Left lung (tissue), 10 donors: ENCODE measurements around the gene SLC12A5. TPM values are rescaled to one million over a fixed set of nuclear protein-coding genes. Genes with fewer than 3 reads are reported as not detected.
A peak's percentile ranks its signal among the peaks of the same experiment; 100 is the strongest.

ENCODE experiments used
- ATAC-seq: fragments of 200-7000 bp; cut with Tn5 transposase; one replicate; pipeline ENCODE4 v1.9.1; 2020; ENCODE audit warnings: moderate library complexity
- DNase-seq, 4 donors: peaks; one replicate each; pipeline ENCODE4 v3.0.0-alpha.2; 2013 to 2020
- H3K27ac ChIP-seq, 2 donors: fragments of 200-600 bp; sonication (generic) in 1 of 2; one replicate each; pipeline versions ENCODE4 v1.5.0 to v1.8.0; 2020 to 2021
- H3K27me3 ChIP-seq, 2 donors: fragments of 200-600 bp; sonication (generic) in 1 of 2; one replicate each; pipeline versions ENCODE4 v1.5.0 to v1.8.0; 2020 to 2021
- H3K36me3 ChIP-seq, 2 donors: fragments of 200-600 bp; sonication (generic) in 1 of 2; one replicate each; pipeline versions ENCODE4 v1.5.0 to v1.8.0; 2020 to 2021
- H3K4me1 ChIP-seq, 2 donors: fragments of 200-600 bp; one replicate each; pipeline ENCODE4 v1.8.0; 2021
- H3K4me3 ChIP-seq, 2 donors: fragments of 200-600 bp; sonication (generic) in 1 of 2; one replicate each; pipeline versions ENCODE4 v1.5.0 to v1.8.0; 2020 to 2021; ENCODE audit warnings: mild to moderate bottlenecking in 1 of 2
- H3K9me3 ChIP-seq, 2 donors: fragments of 200-600 bp; sonication (generic) in 1 of 2; one replicate each; pipeline versions ENCODE4 v1.5.0 to v1.8.0; 2020 to 2021
- CTCF ChIP-seq, 2 donors: fragments of 200-600 bp; sonication (generic) in 1 of 2; IDR thresholded peaks; one replicate each; pipeline versions ENCODE4 v1.5.0 to v1.8.0; 2021; ENCODE audit warnings: antibody characterized with exemption in 2 of 2
- intact Hi-C, 2 donors: fragments of 100-400 bp; cut with DNase I; formaldehyde crosslinking; loops; one replicate each; pipeline versions ENCODE4 v1.11.2 to v1.14.2; 2022
- polyA plus RNA-seq, 6 donors: library from polyadenylated mRNA; unstranded; fragments of 120-200 nt; gene quantifications; one replicate each; pipeline ENCODE4 v1.2.1, GENCODE V29; 2013; ENCODE audit not compliant: insufficient read length in 6 of 6
- total RNA-seq, 2 donors: library from RNA; stranded (reverse); fragmentation: NEBNext Ultra II Directional; extraction: Animal tissue kit (Norgen Biotek cat#: 25700); gene quantifications; one replicate each; pipeline ENCODE4 v1.2.1, GENCODE V29; 2021
- donor health status: DM: no; HTN: yes; CAD: no.
- donor health status: DM: no; HTN: no; CAD: no.

SLC12A5 gene
- total and polyA plus RNA-seq, 8 donors = 0.71 to 2.9 (median 1.5) TPM

DNA sequence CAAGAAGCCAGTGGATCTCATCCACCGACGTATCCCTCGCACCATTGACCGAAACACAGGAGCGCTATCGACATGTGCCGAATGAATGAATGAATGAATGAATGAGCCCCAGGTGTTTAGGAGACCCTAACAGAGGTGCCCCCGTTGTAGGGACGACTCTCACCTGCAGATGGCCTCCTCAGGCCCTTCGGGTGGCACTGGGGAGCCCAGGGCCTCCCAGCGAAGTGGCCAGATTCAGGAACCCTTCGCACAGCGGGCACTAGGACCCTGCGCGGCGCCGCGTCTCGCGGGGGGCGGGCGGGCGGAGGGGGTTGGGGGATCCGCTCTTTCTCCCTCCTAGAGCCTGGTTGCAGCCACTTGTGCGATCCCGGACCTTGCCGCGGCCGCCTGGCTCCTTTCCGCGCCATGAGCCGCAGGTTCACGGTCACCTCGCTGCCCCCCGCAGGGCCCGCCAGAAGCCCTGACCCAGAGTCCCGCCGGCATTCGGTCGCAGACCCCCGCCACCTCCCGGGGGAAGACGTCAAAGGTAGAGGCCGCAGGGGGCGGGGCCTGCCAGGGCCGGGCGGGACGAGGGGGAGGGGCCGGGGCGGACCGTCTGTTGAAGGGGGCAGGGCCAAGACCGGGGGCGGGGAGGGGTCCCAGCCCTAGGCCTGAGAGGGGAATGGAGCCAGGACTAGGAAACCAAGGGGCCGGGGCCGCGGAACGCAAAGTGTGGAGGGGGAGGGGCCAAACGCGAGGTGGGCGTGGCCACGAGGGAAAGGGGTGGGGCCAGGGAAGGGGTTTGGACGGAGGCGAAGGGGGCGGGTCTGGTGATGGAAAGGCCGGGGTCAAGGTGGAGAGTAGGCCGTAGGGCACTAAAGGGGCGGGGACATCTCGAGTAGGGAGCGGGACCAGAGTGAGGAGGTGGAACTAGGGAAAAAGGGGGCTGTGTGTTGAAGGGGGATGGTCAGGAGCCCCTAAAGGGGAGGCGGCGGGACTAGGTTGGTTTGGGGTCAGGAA lies 7.4 kb upstream of the SLC12A5 start:
- no peak for TF ChIP-seq CTCF (IDR thresholded peaks at IDR 0.05)
- ATAC-seq (peak; percentile 50), DNase-seq (peak in 1 of 4 donors; percentile 85)
- Histone ChIP-seq H3K27ac (peak overlapping the region in 1 of 2 donors; percentile 37), H3K4me1 (peaks cover 3 to 26% of the 10 kb centered on the region in 2 donors), H3K9me3 (no peaks in the 10 kb centered on the region), H3K36me3 (no peaks in the 10 kb centered on the region), H3K4me3 (peak overlapping the region; percentile 15 to 46), H3K27me3 (peaks cover 9 to 93% of the 10 kb centered on the region in 2 donors)
- intact Hi-C loops = no loop called here

GRCh38 chr20:46022411-46023147 lies 6.4 kb upstream of the SLC12A5 start:
- ATAC-seq (peak; percentile 76), DNase-seq (peak in 2 of 4 donors; percentile 67 to 95)
- intact Hi-C loops = no loop called here
- Histone ChIP-seq H3K9me3 (no peaks in the 10 kb centered on the region), H3K4me3 (peak overlapping the region in 1 of 2 donors; percentile 46), H3K27me3 (peaks cover 9 to 97% of the 10 kb centered on the region in 2 donors), H3K4me1 (peaks cover 3 to 26% of the 10 kb centered on the region in 2 donors), H3K36me3 (no peaks in the 10 kb centered on the region), H3K27ac (no peak overlapping the region)
- TF ChIP-seq CTCF (IDR thresholded peaks at IDR 0.05) = peak; percentile 54 to 70

GRCh38 chr20:46023148-46023484 lies 5.9 kb upstream of the SLC12A5 start:
- Histone ChIP-seq H3K4me3 (no peak overlapping the region), H3K9me3 (no peaks in the 10 kb centered on the region), H3K27me3 (peaks cover 15 to 99% of the 10 kb centered on the region in 2 donors), H3K27ac (no peak overlapping the region), H3K4me1 (peaks cover 3 to 26% of the 10 kb centered on the region in 2 donors), H3K36me3 (no peaks in the 10 kb centered on the region)
- intact Hi-C loops = no loop called here
- DNase-seq (no peak), ATAC-seq (no peak)
- no peak for TF ChIP-seq CTCF (IDR thresholded peaks at IDR 0.05)

DNA sequence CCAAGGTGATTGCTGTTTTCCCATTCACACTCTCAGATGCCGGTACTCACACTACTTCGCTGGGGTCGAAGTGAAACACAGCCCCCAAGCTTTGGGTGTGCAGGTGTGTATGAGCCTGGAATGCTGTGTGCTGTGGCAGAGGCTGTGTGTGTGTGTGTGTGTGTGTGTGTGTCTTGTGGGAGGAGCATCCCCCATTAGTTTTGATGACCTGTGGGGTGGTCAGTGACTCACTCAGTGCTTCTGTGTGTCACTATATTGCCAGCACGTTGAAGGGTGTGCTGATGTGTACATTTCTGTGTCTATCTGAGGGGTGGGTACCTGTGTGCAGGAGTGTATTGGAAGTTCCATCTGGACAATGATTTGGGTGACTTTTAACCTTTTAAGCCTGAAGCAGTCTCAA lies 5.0 kb upstream of the SLC12A5 start:
- no peak overlapping the region for H3K4me3 ChIP-seq
- no peaks in the 10 kb centered on the region for H3K36me3 ChIP-seq
- peaks cover 3 to 26% of the 10 kb centered on the region in 2 donors for H3K4me1 ChIP-seq
- intact Hi-C loops = no loop called here
- no peak overlapping the region for H3K27ac ChIP-seq
- no peak for TF ChIP-seq CTCF (IDR thresholded peaks at IDR 0.05)
- ATAC-seq = no peak
- DNase-seq = no peak
- H3K9me3 ChIP-seq = no peaks in the 10 kb centered on the region
- H3K27me3 ChIP-seq = peaks cover 23 to 99% of the 10 kb centered on the region in 2 donors

DNA sequence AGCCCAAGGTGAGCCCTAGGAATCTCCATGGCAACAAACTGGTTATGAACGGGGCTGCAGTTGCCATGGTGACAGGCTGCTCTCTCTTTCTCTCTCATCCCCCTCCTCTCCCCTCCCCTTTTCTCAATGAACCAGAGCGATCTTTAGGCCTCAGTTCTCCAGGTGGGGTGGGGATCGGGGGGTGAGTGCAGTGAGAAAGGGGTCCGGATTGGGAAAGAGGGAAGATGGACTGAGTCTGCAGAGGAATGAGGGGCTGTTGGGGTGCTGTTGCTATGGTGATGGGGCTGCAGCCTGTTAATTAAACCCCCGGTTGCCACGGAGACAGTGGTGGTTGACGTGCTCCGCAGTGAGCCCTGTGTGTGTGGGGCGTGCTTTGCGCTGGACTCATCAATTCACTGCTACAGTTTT lies 3.6 kb upstream of the SLC12A5 start:
- Histone ChIP-seq H3K27ac (no peak overlapping the region), H3K9me3 (no peaks in the 10 kb centered on the region), H3K27me3 (peaks cover 31 to 100% of the 10 kb centered on the region in 2 donors), H3K4me1 (peaks cover 3 to 26% of the 10 kb centered on the region in 2 donors), H3K36me3 (no peaks in the 10 kb centered on the region), H3K4me3 (no peak overlapping the region)
- intact Hi-C loops = no loop called here
- DNase-seq = no peak
- no peak for ATAC-seq
- TF ChIP-seq CTCF (IDR thresholded peaks at IDR 0.05) = no peak
